ENCODE data around the gene TUBB6. TPM values are rescaled to one million over a fixed set of nuclear protein-coding genes. Genes with fewer than 3 reads are reported as not detected.

Gene TUBB6
- total and polyA plus RNA-seq, 2 of the 13 experiments (the other 11 are each of a cell fraction or from before 2014, with no cell fraction given): 9.9 to 28.6 TPM

GRCh38 chr18:12336887-12337286, 28.8 kb downstream of the TUBB6 start (continued):
- TF ChIP-seq RBAK (CRISPR knock-in tag; IDR thresholded peaks at IDR 0.05) (no peak), ZNF44 (CRISPR knock-in tag; IDR thresholded peaks at IDR 0.05) (no peak), NAIF1 (CRISPR knock-in tag; IDR thresholded peaks at IDR 0.05; ENCODE audit: borderline replicate concordance) (no peak), ZFX (CRISPR knock-in tag; IDR thresholded peaks at IDR 0.05; ENCODE audit: low read depth) (no peak), MAF1 (CRISPR knock-in tag; IDR thresholded peaks at IDR 0.05; ENCODE audit: borderline replicate concordance) (no peak), ZNF607 (CRISPR knock-in tag; IDR thresholded peaks at IDR 0.05; ENCODE audit: borderline replicate concordance) (no peak), ZC3H4 (CRISPR knock-in tag; IDR thresholded peaks at IDR 0.05; ENCODE audit: borderline replicate concordance) (no peak), MBD4 (IDR thresholded peaks at IDR 0.05; ENCODE audit: borderline replicate concordance, low read length) (no peak), IKZF4 (CRISPR knock-in tag; IDR thresholded peaks at IDR 0.05; ENCODE audit: borderline replicate concordance, low read depth, not compliant biosample characterization) (no peak), ZNF30 (CRISPR knock-in tag; IDR thresholded peaks at IDR 0.05) (no peak), RFX5 (IDR thresholded peaks at IDR 0.05; ENCODE audit: low read depth, low read length) (no peak), ZNF282 (IDR thresholded peaks at IDR 0.05; ENCODE audit: partially characterized antibody) (no peak), NFIC (IDR thresholded peaks at IDR 0.05; ENCODE audit: low read length) (no peak), RNF2 (conservative IDR thresholded peaks at IDR 0.05; ENCODE audit: low read depth) (no peak), ZNF138 (CRISPR knock-in tag; IDR thresholded peaks at IDR 0.05; ENCODE audit: low read depth) (no peak), ZNF564 (CRISPR knock-in tag; IDR thresholded peaks at IDR 0.05) (no peak), ZNF678 (CRISPR knock-in tag; IDR thresholded peaks at IDR 0.05) (no peak), ZNF747 (CRISPR knock-in tag; IDR thresholded peaks at IDR 0.05; ENCODE audit: borderline replicate concordance) (no peak), SMC3 (IDR thresholded peaks at IDR 0.05; ENCODE audit: low read length) (no peak), JUND (CRISPR knock-in tag; IDR thresholded peaks at IDR 0.05) (no peak), MTF1 (CRISPR knock-in tag; IDR thresholded peaks at IDR 0.05) (no peak), NFE2 (CRISPR knock-in tag; IDR thresholded peaks at IDR 0.05) (no peak)
- TF ChIP-seq, protein P1, sequence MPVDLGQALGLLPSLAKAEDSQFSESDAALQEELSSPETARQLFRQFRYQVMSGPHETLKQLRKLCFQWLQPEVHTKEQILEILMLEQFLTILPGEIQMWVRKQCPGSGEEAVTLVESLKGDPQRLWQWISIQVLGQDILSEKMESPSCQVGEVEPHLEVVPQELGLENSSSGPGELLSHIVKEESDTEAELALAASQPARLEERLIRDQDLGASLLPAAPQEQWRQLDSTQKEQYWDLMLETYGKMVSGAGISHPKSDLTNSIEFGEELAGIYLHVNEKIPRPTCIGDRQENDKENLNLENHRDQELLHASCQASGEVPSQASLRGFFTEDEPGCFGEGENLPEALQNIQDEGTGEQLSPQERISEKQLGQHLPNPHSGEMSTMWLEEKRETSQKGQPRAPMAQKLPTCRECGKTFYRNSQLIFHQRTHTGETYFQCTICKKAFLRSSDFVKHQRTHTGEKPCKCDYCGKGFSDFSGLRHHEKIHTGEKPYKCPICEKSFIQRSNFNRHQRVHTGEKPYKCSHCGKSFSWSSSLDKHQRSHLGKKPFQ (CRISPR knock-in tag; IDR thresholded peaks at IDR 0.05; ENCODE audit: insufficient replicate concordance): no peak
- TF ChIP-seq, protein P2, sequence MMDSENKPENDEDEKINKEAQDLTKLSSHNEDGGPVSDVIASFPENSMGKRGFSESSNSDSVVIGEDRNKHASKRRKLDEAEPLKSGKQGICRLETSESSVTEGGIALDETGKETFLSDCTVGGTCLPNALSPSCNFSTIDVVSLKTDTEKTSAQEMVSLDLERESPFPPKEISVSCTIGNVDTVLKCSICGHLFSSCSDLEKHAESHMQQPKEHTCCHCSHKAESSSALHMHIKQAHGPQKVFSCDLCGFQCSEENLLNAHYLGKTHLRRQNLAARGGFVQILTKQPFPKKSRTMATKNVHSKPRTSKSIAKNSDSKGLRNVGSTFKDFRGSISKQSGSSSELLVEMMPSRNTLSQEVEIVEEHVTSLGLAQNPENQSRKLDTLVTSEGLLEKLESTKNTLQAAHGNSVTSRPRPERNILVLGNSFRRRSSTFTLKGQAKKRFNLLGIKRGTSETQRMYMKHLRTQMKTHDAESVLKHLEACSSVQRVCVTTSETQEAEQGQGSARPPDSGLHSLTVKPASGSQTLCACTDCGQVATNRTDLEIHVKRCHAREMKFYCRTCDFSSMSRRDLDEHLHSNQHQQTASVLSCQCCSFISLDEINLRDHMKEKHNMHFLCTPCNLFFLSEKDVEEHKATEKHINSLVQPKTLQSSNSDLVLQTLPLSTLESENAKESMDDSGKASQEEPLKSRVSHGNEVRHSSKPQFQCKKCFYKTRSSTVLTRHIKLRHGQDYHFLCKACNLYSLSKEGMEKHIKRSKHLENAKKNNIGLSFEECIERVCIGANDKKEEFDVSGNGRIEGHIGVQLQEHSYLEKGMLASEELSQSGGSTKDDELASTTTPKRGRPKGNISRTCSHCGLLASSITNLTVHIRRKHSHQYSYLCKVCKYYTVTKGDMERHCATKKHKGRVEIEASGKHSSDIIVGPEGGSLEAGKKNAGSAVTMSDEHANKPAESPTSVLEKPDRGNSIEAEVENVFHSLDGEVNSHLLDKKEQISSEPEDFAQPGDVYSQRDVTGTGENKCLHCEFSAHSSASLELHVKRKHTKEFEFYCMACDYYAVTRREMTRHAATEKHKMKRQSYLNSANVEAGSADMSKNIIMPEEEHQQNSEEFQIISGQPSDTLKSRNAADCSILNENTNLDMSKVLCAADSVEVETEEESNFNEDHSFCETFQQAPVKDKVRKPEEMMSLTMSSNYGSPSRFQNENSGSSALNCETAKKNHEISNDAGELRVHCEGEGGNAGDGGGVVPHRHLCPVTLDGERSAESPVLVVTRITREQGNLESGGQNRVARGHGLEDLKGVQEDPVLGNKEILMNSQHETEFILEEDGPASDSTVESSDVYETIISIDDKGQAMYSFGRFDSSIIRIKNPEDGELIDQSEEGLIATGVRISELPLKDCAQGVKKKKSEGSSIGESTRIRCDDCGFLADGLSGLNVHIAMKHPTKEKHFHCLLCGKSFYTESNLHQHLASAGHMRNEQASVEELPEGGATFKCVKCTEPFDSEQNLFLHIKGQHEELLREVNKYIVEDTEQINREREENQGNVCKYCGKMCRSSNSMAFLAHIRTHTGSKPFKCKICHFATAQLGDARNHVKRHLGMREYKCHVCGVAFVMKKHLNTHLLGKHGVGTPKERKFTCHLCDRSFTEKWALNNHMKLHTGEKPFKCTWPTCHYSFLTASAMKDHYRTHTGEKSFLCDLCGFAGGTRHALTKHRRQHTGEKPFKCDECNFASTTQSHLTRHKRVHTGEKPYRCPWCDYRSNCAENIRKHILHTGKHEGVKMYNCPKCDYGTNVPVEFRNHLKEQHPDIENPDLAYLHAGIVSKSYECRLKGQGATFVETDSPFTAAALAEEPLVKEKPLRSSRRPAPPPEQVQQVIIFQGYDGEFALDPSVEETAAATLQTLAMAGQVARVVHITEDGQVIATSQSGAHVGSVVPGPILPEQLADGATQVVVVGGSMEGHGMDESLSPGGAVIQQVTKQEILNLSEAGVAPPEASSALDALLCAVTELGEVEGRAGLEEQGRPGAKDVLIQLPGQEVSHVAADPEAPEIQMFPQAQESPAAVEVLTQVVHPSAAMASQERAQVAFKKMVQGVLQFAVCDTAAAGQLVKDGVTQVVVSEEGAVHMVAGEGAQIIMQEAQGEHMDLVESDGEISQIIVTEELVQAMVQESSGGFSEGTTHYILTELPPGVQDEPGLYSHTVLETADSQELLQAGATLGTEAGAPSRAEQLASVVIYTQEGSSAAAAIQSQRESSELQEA (CRISPR knock-in tag; IDR thresholded peaks at IDR 0.05; ENCODE audit: not compliant biosample characterization): no peak

Measured in HepG2 (cell line).